ENCODE data around the gene RAP1B. TPM values are rescaled to one million over a fixed set of nuclear protein-coding genes. Genes with fewer than 3 reads are reported as not detected.

The RAP1B gene
- 174 and 182 TPM in 2 replicates for total RNA-seq

DNA sequence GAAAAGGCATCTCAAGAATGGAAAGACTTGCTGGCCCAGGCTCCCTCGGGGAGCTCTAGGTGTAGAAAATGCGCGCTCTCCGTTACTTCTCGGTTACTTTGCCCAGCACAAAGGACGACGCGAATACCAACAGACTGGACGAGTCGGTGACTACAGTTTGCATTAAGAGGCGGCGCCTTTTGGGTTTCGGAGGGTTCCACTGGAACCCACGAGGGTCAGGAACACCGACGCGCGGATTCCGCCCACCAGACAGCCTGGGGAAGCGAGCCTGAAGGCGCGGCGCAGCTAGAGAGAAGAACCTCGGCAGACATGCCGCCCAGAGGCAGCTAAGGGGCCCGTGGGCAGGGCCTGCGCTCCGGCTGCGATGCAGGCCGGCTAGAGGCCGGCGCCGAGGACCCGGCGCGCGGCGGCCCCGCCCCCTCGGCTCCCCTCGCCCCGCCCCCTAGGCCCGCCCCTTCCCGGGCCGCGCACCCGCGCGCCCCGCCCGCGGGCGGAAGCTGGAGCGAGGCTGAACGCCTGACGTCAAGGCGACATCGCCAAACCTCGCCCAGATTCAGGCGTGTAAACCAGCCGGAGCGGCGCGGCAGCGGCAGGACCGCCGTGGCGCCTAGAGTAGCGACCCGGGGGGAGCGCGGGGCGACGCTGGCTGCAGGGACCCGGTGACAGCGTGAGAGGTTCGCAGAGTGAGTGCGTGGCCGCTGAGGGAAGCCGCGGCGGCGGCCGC is at the start of gene RAP1B:
Gene RAP1B (plus strand): TSS at position 530 of the 724 bp plus-strand sequence. CDS start 37,826 bp downstream, outside the sequence.
- Mint-ChIP-seq H3K9me3 (no peaks in the 10 kb centered on the region), H3K4me3 (ENCODE audit: low read depth) (peak within 1 kb of the TSS; percentile 94), H3K36me3 (ENCODE audit: low read depth) (peaks cover 40% of the 10 kb centered on the region), H3K4me1 (ENCODE audit: low read depth) (peaks cover 43% of the 10 kb centered on the region), H3K27ac (peak within 1 kb of the TSS; percentile 97), H3K27me3 (ENCODE audit: low read depth) (no peaks in the 10 kb centered on the region)
- DNase-seq (ENCODE audit: low spot score): peak; percentile 88
- intact Hi-C loops (cut with micrococcal nuclease): loop anchor here (1.0 to 10.0 kb wide), 8 partner anchors 23 to 493 kb away; partner anchors contain the start of genes MDM1 and NUP107

DNA sequence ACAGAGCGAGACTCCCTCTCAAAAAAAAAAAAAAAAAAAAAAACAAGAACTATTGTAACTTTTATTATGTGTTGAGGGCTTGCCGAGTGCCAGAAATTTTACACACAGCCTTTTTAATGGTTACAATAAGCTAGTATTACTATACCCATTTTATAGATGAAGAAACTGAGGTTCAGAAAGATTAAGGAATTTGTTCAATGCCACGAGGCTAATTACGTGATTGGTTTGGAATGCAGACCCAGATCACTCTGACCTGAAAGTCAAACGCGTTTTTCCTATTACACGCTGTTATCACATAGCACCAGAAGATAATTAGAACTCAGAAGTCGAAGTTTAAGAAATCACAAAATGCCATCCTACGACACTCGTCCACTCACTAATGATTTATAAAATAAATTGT is 48.9 kb upstream of the RAP1B start:
- Mint-ChIP-seq H3K27ac (no peak overlapping the region), H3K27me3 (ENCODE audit: low read depth) (peaks cover 2% of the 10 kb centered on the region), H3K9me3 (no peaks in the 10 kb centered on the region), H3K4me3 (ENCODE audit: low read depth) (no peak overlapping the region), H3K36me3 (ENCODE audit: low read depth) (no peaks in the 10 kb centered on the region), H3K4me1 (ENCODE audit: low read depth) (peaks cover 48% of the 10 kb centered on the region)
- intact Hi-C loops (cut with micrococcal nuclease): no loop called here
- no peak for DNase-seq (ENCODE audit: low spot score)

DNA sequence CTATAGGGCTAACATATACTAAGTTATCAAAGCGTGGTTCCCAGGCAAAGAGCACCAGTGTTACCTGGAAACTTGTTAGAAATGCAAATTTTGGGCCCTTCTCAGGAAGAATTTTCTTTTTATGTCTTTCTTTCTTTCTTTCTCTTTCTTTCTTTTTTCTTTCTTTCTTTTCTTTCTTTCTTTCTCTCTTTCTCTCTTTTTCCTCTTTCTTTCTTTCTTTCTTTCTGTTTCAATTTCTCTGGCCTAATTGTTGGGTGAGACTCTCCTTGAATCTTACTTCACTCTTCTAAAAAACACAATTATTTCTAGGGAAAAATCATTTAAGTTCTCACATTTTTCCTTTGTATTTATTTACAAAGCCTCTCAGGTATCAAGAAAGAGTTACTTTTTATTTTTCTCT is 46.5 kb upstream of the RAP1B start:
- DNase-seq (ENCODE audit: low spot score): no peak
- H3K4me1 Mint-ChIP-seq (ENCODE audit: low read depth): peaks cover 35% of the 10 kb centered on the region
- H3K4me3 Mint-ChIP-seq (ENCODE audit: low read depth): no peak overlapping the region
- no peaks in the 10 kb centered on the region for H3K27me3 Mint-ChIP-seq (ENCODE audit: low read depth)
- intact Hi-C loops (cut with micrococcal nuclease): loop anchor here (2.0 kb wide), 2 partner anchors 25 to 67 kb away; no protein-coding TSS in a partner anchor
- H3K36me3 Mint-ChIP-seq (ENCODE audit: low read depth): no peaks in the 10 kb centered on the region
- H3K9me3 Mint-ChIP-seq: no peaks in the 10 kb centered on the region
- peak overlapping the region; percentile 19 for H3K27ac Mint-ChIP-seq

DNA sequence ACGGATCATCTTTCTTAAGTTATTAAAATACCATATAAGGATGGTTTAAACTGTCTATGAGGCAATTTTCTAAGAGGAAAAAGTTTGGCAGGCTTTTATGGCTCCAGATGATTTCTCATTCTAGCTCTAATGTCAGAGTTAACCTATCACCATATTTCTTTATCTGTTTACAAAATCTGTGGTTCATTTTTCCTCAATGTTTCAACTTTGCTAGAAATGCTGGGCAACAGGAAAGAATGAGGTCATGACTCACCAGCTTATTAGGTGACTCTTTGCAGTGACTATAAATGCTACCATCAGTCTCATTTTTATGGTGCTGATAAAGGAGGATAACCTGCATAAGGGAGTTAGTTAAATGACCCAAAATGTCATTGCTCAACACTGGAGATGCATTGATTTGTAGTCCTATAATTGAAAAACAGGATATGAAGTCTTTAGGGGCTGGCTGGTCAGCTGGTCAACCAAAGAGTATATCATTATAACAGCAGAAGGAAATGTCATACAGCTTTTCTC is 45.3 kb upstream of the RAP1B start:
- no peaks in the 10 kb centered on the region for H3K27me3 Mint-ChIP-seq (ENCODE audit: low read depth)
- H3K4me3 Mint-ChIP-seq (ENCODE audit: low read depth): no peak overlapping the region
- intact Hi-C loops (cut with micrococcal nuclease): loop anchor here (1.0 to 2.0 kb wide), 5 partner anchors 22 to 114 kb away; no protein-coding TSS in a partner anchor
- peaks cover 27% of the 10 kb centered on the region for H3K4me1 Mint-ChIP-seq (ENCODE audit: low read depth)
- H3K9me3 Mint-ChIP-seq: no peaks in the 10 kb centered on the region
- H3K36me3 Mint-ChIP-seq (ENCODE audit: low read depth): no peaks in the 10 kb centered on the region
- DNase-seq (ENCODE audit: low spot score): no peak
- H3K27ac Mint-ChIP-seq: peak overlapping the region; percentile 48

DNA sequence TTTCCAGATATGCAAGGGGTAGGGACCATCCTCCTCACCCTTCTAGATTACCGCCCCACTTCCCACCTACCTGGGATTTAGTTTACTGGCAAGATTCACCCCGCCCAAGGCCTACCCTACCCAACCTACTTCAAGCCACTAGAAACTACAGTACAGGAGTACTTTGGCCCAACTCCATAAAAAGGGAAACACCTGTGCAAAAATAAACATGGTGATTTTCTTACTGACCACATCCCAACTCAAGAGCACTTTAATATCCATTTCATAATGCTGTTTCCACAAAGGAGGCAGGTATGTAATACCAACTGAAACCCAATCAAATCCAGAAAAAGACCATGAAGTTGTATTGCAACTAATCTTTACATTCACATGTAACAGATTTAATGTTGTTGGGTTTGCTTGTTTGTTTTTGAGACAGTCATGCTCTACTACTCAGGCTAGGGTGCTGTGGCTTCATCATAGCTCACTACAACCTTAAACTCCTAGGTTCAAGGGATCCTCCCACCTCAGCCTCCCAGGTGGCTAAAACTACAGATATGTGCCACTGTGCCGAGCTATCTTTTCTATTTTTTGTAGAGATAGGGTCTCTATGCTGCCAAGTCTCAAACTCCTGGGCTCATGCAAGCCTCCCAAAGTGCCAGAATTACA is 41.7 kb upstream of the RAP1B start:
- peaks cover 30% of the 10 kb centered on the region for H3K4me1 Mint-ChIP-seq (ENCODE audit: low read depth)
- no peak overlapping the region for H3K27ac Mint-ChIP-seq
- H3K9me3 Mint-ChIP-seq: no peaks in the 10 kb centered on the region
- no peaks in the 10 kb centered on the region for H3K27me3 Mint-ChIP-seq (ENCODE audit: low read depth)
- no peak overlapping the region for H3K4me3 Mint-ChIP-seq (ENCODE audit: low read depth)
- intact Hi-C loops (cut with micrococcal nuclease): no loop called here
- no peaks in the 10 kb centered on the region for H3K36me3 Mint-ChIP-seq (ENCODE audit: low read depth)
- DNase-seq (ENCODE audit: low spot score): no peak

DNA sequence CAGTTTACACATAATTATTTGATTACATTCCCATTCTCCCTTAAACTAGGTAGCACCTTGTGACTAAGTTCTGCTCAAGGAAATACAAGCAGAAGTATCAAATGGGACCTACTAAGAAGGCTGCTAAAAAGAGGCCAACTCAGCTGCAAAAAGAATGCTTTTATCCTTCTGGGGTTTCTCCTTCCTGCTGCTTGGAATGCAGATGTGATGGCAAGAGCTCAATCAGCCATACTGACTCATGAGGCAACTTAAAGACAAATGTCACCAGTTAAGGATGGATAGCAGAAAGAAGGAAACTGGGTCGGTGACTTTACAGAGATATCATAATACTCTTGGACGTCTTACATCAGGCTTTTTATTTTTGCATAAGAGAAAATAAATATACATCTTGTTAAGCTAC is 38.0 kb upstream of the RAP1B start:
- H3K9me3 Mint-ChIP-seq: no peaks in the 10 kb centered on the region
- no peak overlapping the region for H3K27ac Mint-ChIP-seq
- H3K36me3 Mint-ChIP-seq (ENCODE audit: low read depth): no peaks in the 10 kb centered on the region
- peaks cover 11% of the 10 kb centered on the region for H3K4me1 Mint-ChIP-seq (ENCODE audit: low read depth)
- H3K4me3 Mint-ChIP-seq (ENCODE audit: low read depth): no peak overlapping the region
- intact Hi-C loops (cut with micrococcal nuclease): no loop called here
- no peak for DNase-seq (ENCODE audit: low spot score)
- H3K27me3 Mint-ChIP-seq (ENCODE audit: low read depth): no peaks in the 10 kb centered on the region

DNA sequence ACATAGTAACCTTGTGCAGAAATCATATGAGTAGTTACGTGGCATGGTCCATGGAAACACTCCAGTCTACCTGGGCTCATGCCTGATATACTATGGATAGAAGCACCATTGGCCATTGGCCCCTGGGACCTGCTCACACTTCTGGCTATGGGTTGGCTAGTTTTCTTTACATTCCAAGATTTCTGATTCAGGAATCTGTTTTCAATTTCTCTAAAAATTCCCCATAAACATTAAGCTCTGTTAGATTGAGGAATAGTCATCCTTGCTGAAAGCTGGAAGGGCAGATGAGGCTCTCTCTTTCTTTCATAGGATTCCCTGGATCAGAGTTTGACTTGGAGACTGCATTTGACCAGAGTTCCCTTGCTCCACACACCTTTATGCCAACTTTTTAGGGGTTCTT is 37.3 kb upstream of the RAP1B start:
- Mint-ChIP-seq H3K27me3 (ENCODE audit: low read depth) (no peaks in the 10 kb centered on the region), H3K4me3 (ENCODE audit: low read depth) (no peak overlapping the region), H3K9me3 (no peaks in the 10 kb centered on the region), H3K36me3 (ENCODE audit: low read depth) (no peaks in the 10 kb centered on the region), H3K27ac (no peak overlapping the region), H3K4me1 (ENCODE audit: low read depth) (peaks cover 15% of the 10 kb centered on the region)
- intact Hi-C loops (cut with micrococcal nuclease): no loop called here
- no peak for DNase-seq (ENCODE audit: low spot score)

DNA sequence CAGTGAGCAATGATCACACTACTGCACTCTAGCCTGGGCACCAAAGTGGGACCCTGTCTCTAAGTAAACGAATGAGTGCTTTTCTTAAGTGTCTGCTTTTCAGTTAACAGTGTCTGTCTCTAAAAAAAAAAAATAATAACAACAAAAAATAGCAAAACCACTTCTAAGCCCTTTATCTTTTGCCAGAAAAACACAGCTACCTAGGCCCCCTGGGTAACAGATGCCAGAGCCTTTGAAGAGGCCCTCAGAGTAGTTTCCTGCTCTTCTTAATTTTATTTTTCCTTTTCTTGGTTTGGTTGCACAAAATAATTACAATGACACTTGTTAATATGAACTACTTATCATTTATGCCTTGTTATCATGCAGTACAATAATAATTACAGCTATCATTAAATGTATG is 32.8 kb upstream of the RAP1B start:
- Mint-ChIP-seq H3K9me3 (no peaks in the 10 kb centered on the region), H3K4me1 (ENCODE audit: low read depth) (peaks cover 18% of the 10 kb centered on the region), H3K27me3 (ENCODE audit: low read depth) (no peaks in the 10 kb centered on the region), H3K36me3 (ENCODE audit: low read depth) (no peaks in the 10 kb centered on the region), H3K27ac (no peak overlapping the region), H3K4me3 (ENCODE audit: low read depth) (no peak overlapping the region)
- DNase-seq (ENCODE audit: low spot score): no peak
- intact Hi-C loops (cut with micrococcal nuclease): no loop called here

DNA sequence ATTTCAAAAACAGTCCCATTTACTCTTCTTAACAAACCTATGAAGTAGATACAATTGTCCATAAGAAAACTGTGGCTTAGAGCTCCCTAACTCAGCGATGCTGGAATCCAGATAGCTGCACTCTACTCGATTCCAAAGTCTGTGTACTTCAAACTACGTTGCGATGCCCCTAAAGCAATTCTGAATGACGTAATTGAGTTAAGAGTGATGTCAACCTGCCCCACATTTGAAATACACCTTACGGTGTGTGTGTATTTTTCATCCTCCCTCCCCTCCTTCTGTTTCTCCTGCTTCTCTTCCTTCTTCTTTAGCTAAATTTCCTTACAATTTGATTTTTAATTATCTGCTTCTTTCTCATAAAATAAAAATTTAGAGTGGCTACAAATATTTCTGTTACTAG is 31.9 kb upstream of the RAP1B start:
- intact Hi-C loops (cut with micrococcal nuclease): no loop called here
- Mint-ChIP-seq H3K4me3 (ENCODE audit: low read depth) (no peak overlapping the region), H3K27ac (no peak overlapping the region), H3K36me3 (ENCODE audit: low read depth) (no peaks in the 10 kb centered on the region), H3K4me1 (ENCODE audit: low read depth) (peaks cover 18% of the 10 kb centered on the region), H3K27me3 (ENCODE audit: low read depth) (no peaks in the 10 kb centered on the region), H3K9me3 (no peaks in the 10 kb centered on the region)
- no peak for DNase-seq (ENCODE audit: low spot score)

DNA sequence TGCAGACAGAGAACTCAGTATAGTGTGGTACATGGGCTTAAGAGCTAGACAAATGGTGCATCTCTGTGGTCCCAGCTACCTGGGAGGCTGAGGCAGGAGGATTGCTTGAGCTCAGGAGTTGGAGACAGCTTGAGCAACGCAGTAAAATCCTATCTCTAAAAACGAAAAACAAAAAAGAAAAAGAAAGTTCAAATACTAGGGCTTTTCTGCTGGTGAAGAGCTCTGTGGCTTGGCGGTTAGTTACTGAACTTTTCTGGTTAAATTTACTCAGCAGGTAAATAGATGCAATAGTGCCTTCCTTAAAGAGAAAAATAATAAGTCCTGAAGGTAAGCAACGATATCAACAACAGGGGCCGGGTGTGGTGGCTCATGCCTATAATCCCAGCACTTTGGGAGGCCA is 31.4 kb upstream of the RAP1B start:
- no peaks in the 10 kb centered on the region for H3K36me3 Mint-ChIP-seq (ENCODE audit: low read depth)
- intact Hi-C loops (cut with micrococcal nuclease): no loop called here
- no peaks in the 10 kb centered on the region for H3K27me3 Mint-ChIP-seq (ENCODE audit: low read depth)
- no peaks in the 10 kb centered on the region for H3K9me3 Mint-ChIP-seq
- DNase-seq (ENCODE audit: low spot score): no peak
- H3K4me1 Mint-ChIP-seq (ENCODE audit: low read depth): peaks cover 18% of the 10 kb centered on the region
- no peak overlapping the region for H3K4me3 Mint-ChIP-seq (ENCODE audit: low read depth)
- peak overlapping the region; percentile 40 for H3K27ac Mint-ChIP-seq

DNA sequence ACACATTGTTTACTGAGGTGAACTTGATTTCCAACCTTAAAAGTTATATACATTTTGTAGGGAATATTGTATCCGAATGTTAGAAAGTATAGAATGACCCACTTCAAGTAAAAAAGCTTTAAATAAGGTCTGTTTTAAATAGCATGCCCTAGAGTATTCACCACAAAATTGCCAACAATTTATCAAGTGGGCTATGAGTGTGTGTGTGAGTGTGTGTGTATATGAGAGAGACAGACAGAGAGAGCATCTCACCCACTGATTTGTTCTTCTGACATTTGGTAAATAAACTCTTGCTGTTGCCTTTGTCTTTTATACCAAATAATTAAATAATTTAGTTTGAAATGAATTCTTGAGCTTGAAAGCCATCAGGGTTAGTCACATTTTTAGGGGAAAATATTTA is 29.8 kb upstream of the RAP1B start:
- Mint-ChIP-seq H3K4me3 (ENCODE audit: low read depth) (no peak overlapping the region), H3K36me3 (ENCODE audit: low read depth) (no peaks in the 10 kb centered on the region), H3K4me1 (ENCODE audit: low read depth) (peaks cover 18% of the 10 kb centered on the region), H3K27me3 (ENCODE audit: low read depth) (no peaks in the 10 kb centered on the region), H3K9me3 (no peaks in the 10 kb centered on the region), H3K27ac (no peak overlapping the region)
- no peak for DNase-seq (ENCODE audit: low spot score)
- intact Hi-C loops (cut with micrococcal nuclease): no loop called here

DNA sequence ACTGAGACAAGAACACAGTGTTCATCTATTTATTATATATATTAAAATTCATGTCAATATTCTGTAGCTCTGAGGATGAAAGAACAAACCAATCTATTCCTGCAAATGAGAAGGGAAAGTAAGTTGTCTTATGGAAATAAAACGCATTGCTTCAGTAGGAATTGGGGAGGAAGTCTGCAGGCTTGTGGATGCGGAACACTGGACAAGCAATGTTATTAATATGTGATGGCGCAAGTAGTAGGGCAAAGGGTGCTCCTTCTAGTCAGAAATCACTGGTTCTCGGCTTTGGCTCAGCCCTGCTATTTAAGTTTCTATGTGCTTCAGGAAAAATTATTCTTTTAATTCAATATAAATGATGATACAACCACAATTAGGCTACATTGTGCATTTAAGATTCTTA is 28.8 kb upstream of the RAP1B start:
- Mint-ChIP-seq H3K27me3 (ENCODE audit: low read depth) (no peaks in the 10 kb centered on the region), H3K4me1 (ENCODE audit: low read depth) (peaks cover 20% of the 10 kb centered on the region), H3K4me3 (ENCODE audit: low read depth) (no peak overlapping the region), H3K9me3 (no peaks in the 10 kb centered on the region), H3K27ac (no peak overlapping the region), H3K36me3 (ENCODE audit: low read depth) (no peaks in the 10 kb centered on the region)
- intact Hi-C loops (cut with micrococcal nuclease): no loop called here
- DNase-seq (ENCODE audit: low spot score): no peak

DNA sequence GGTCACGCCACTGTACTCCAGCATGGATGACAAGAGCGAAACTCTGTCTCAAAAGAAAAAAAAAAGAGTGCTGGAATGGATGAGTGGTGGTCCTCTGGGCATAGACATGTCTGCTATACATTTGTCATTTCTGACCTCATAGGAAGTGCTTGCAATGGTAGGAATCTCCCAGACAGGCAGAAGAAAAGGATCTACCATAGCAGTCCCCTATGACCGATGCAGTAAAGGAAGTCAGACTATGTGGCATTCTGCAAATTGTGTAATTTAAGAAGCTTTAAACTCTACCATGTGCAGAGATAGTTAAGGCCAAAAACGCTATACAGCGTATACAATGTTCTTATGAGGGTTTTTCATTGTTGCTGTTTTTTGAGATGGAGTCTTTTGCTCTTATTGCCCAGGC is 24.7 kb upstream of the RAP1B start:
- peaks cover 13% of the 10 kb centered on the region for H3K9me3 Mint-ChIP-seq
- H3K27me3 Mint-ChIP-seq (ENCODE audit: low read depth): no peaks in the 10 kb centered on the region
- H3K27ac Mint-ChIP-seq: no peak overlapping the region
- no peak for DNase-seq (ENCODE audit: low spot score)
- intact Hi-C loops (cut with micrococcal nuclease): no loop called here
- H3K4me3 Mint-ChIP-seq (ENCODE audit: low read depth): no peak overlapping the region
- peaks cover 12% of the 10 kb centered on the region for H3K4me1 Mint-ChIP-seq (ENCODE audit: low read depth)
- H3K36me3 Mint-ChIP-seq (ENCODE audit: low read depth): peaks cover 16% of the 10 kb centered on the region
